ENCODE measurements around the gene TPD52L2.
"Not testable (repeated sequence)": the region's sequence is repeated elsewhere in the genome, so short reads cannot be mapped to it uniquely, and the experiment has no call there.

Gene TPD52L2

GRCh38 chr20:63874241-63874640, 9.2 kb downstream of the TPD52L2 start:
- peaks cover 6 to 24% (median 13%) of the 10 kb centered on the region in 11 experiments; a peak in 17 of 22 replicates for H4K20me1 ChIP-seq
- peaks cover 0 to 16% (median 4%) of the 10 kb centered on the region in 11 experiments; a peak in 8 of 22 replicates for H3K9me3 ChIP-seq (replicated peaks in 1 of 11)
- peak overlapping the region; percentile 93 to 99 (median 96) for H3K27ac ChIP-seq
- TF ChIP-seq Cebpa-rat (IDR thresholded peaks at IDR 0.05), result peak in 8 of 11 experiments; percentile 33 to 70 (median 46); a peak in 12 of 22 replicates
- peak overlapping the region; percentile 86 to 100 (median 94) for H3K4me2 ChIP-seq
- not testable (repeated sequence) for H3K27me3 ChIP-seq
- peaks cover 70 to 100% (median 98%) of the 10 kb centered on the region in 10 experiments for H3K4me1 ChIP-seq
- peak overlapping the region; percentile 78 to 99 (median 87) for H3K9ac ChIP-seq
- H3K4me3 ChIP-seq, result peak overlapping the region in 9 of 10 experiments; percentile 28 to 63 (median 44); a peak in 16 of 20 replicates
- peaks cover 82 to 97% (median 90%) of the 10 kb centered on the region in 11 experiments for H3K36me3 ChIP-seq

GRCh38 chr20:63876489-63877036, 11.5 kb downstream of the TPD52L2 start:
- peak overlapping the region; percentile 21 to 63 (median 46); a peak in 17 of 20 replicates for H3K4me3 ChIP-seq
- H3K36me3 ChIP-seq, result peaks cover 75 to 91% (median 84%) of the 10 kb centered on the region in 11 experiments
- H3K9ac ChIP-seq, result peak overlapping the region; percentile 78 to 99 (median 87)
- H3K4me2 ChIP-seq, result peak overlapping the region; percentile 86 to 100 (median 94)
- TF ChIP-seq Cebpa-rat (IDR thresholded peaks at IDR 0.05), result peak in 4 of 11 experiments; percentile 49 to 90 (median 86); a peak in 9 of 22 replicates
- peaks cover 0 to 19% (median 4%) of the 10 kb centered on the region in 11 experiments; a peak in 8 of 22 replicates for H3K9me3 ChIP-seq (replicated peaks in 1 of 11)
- H3K4me1 ChIP-seq, result peaks cover 72 to 91% (median 80%) of the 10 kb centered on the region in 10 experiments
- peak overlapping the region; percentile 93 to 99 (median 96) for H3K27ac ChIP-seq
- H3K27me3 ChIP-seq, result no peaks in the 10 kb centered on the region; a peak in 1 of 22 replicates
- peaks cover 16 to 39% (median 30%) of the 10 kb centered on the region in 11 experiments; a peak in 21 of 22 replicates for H4K20me1 ChIP-seq

DNA sequence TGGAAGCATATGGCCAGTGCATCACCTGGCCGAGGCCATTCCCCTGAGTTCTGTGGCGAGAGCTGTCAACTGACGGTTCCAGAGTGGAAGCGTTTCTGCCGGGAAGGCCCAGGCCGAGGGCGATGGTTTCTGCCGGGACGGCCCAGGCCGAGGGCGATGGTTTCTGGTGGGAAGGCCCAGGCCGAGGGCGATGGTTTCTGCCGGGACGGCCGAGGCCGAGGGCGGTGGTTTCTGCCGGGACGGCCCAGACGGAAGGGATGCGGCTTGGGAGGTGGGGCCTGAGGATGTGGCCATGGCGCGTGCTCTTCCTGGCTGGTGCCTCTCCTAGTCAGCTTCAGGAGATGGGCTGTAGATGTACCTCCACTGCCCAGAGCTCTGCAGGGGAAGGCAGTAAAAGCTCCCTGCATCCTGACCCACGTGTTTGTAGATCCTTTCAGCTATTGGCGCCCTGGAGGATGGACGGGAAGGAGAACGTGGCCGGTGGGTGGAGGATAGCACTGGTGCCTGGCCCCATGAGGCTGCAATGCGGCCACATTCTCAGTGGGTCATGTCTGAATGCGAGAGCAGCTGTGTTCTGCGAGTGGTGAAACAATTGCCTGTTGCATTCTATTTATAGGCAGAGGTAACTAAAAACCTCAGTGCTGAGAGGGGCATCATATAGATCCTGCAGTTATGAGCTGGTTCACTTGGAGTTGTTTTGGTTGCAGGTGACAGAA, 12.8 kb downstream of the TPD52L2 start:
- H3K4me3 ChIP-seq, result peak overlapping the region; percentile 10 to 63 (median 48); a peak in 19 of 20 replicates
- H3K9ac ChIP-seq, result peak overlapping the region; percentile 78 to 99 (median 87)
- H3K27ac ChIP-seq, result peak overlapping the region; percentile 93 to 99 (median 96)
- peaks cover 60 to 91% (median 77%) of the 10 kb centered on the region in 10 experiments for H3K4me1 ChIP-seq
- H3K36me3 ChIP-seq, result peaks cover 75 to 91% (median 84%) of the 10 kb centered on the region in 11 experiments
- H4K20me1 ChIP-seq, result peaks cover 30 to 53% (median 44%) of the 10 kb centered on the region in 11 experiments
- TF ChIP-seq Cebpa-rat (IDR thresholded peaks at IDR 0.05), result peak in 3 of 11 experiments; percentile 40 to 65 (median 48); a peak in 4 of 22 replicates
- H3K27me3 ChIP-seq, result no peaks in the 10 kb centered on the region; a peak in 1 of 22 replicates
- H3K4me2 ChIP-seq, result peak overlapping the region; percentile 88 to 100 (median 94)
- H3K9me3 ChIP-seq (replicated peaks in 1 of 11), result peaks cover 0 to 19% (median 4%) of the 10 kb centered on the region in 11 experiments; a peak in 8 of 22 replicates

GRCh38 chr20:63878899-63879663, 14.0 kb downstream of the TPD52L2 start:
- Histone ChIP-seq H3K27me3 (no peaks in the 10 kb centered on the region; a peak in 1 of 22 replicates), H3K4me3 (peak overlapping the region in 9 of 10 experiments; percentile 6 to 54 (median 46); a peak in 9 of 20 replicates), H3K36me3 (peaks cover 76 to 92% (median 86%) of the 10 kb centered on the region in 11 experiments), H3K4me1 (peaks cover 51 to 89% (median 74%) of the 10 kb centered on the region in 10 experiments), H3K9me3 (replicated peaks in 1 of 11) (peaks cover 0 to 19% (median 4%) of the 10 kb centered on the region in 11 experiments; a peak in 8 of 22 replicates), H3K27ac (peak overlapping the region; percentile 18 to 98 (median 96); a peak in 21 of 22 replicates), H3K4me2 (peak overlapping the region; percentile 88 to 100 (median 94)), H4K20me1 (peaks cover 41 to 65% (median 56%) of the 10 kb centered on the region in 11 experiments), H3K9ac (peak overlapping the region; percentile 54 to 99 (median 87); a peak in 21 of 22 replicates)
- TF ChIP-seq Cebpa-rat (IDR thresholded peaks at IDR 0.05), result no peak

GRCh38 chr20:63880901-63881300, 15.8 kb downstream of the TPD52L2 start:
- not testable (repeated sequence) for H3K27me3 ChIP-seq, H3K4me3 ChIP-seq, H3K9ac ChIP-seq, H3K27ac ChIP-seq, H3K4me2 ChIP-seq
- Histone ChIP-seq H3K36me3 (peaks cover 76 to 92% (median 86%) of the 10 kb centered on the region in 11 experiments), H3K4me1 (peaks cover 51 to 89% (median 74%) of the 10 kb centered on the region in 10 experiments), H3K9me3 (replicated peaks in 1 of 11) (peaks cover 0 to 19% (median 4%) of the 10 kb centered on the region in 11 experiments; a peak in 8 of 22 replicates), H4K20me1 (peaks cover 59 to 83% (median 74%) of the 10 kb centered on the region in 11 experiments)

DNA sequence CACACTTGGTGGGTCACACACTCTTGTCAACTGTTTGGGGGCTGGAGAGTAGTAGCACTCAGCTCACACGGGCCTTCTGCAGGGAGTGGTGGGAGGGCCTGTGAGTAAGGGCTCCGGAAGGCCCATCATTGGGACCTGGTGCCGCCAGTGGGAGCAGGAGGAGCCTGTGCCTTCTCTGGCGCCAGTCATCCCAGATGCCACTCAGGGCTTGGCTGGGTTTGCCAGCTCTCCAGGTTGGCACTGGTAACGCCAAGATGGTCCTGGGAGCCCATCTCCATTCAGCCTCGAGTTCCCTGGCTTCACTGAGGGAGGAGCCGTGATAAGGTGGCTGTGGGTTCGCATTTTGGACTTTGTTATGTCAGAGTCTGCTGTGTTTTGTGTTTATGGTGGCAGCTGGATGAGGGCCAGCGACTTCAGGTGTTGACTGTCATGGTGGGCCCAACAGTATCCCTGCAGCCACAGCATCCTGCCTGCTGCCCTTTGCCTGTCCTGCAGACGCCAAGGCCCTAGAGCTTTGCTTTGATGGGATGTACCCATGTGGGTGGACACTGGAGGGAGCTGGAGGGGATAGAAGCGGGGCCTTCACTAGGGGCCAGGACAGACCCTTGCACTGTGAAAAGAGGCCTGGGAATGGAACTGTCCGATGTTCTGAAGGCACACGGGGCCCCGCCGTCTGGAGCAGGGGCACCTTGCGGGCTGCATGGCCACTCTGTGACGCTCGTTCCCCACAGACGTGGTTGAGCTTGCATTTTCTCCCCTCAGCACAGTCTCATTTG, 16.6 kb downstream of the TPD52L2 start:
- TF ChIP-seq Cebpa-rat (IDR thresholded peaks at IDR 0.05), result no peak
- H3K4me1 ChIP-seq, result peaks cover 47 to 86% (median 71%) of the 10 kb centered on the region in 10 experiments
- H3K9me3 ChIP-seq (replicated peaks in 1 of 11), result peaks cover 0 to 19% (median 4%) of the 10 kb centered on the region in 11 experiments; a peak in 8 of 22 replicates
- peaks cover 81 to 91% (median 89%) of the 10 kb centered on the region in 11 experiments for H3K36me3 ChIP-seq
- no peak overlapping the region; a peak in 1 of 22 replicates for H3K27ac ChIP-seq
- no peak overlapping the region for H3K4me3 ChIP-seq
- H3K4me2 ChIP-seq, result no peak overlapping the region; a peak in 1 of 22 replicates
- peak overlapping the region in 2 of 11 experiments; percentile 18 to 23; a peak in 1 of 22 replicates for H3K9ac ChIP-seq
- peaks cover 63 to 90% (median 81%) of the 10 kb centered on the region in 11 experiments for H4K20me1 ChIP-seq
- H3K27me3 ChIP-seq, result no peaks in the 10 kb centered on the region; a peak in 1 of 22 replicates
